Measurements from ENCODE around the gene SPECC1.

SPECC1 gene

GRCh38 chr17:20203018-20203417 lies 193.9 kb downstream of the SPECC1 start:
- DNase-seq (ENCODE audit: low read depth, low spot score): no peak
- H3K4me3 ChIP-seq (ENCODE audit: low read depth, low read length): no peak overlapping the region
- no peak for TF ChIP-seq CTCF (IDR thresholded peaks at IDR 0.05; ENCODE audit: low read depth, low read length)
- in situ Hi-C loops (cut with HindIII; ENCODE audit: low sequenced_read_pairs): no loop called here

GRCh38 chr17:20203761-20204263 lies 194.7 kb downstream of the SPECC1 start:
- DNase-seq (ENCODE audit: low read depth, low spot score): no peak
- in situ Hi-C loops (cut with HindIII; ENCODE audit: low sequenced_read_pairs): no loop called here
- H3K4me3 ChIP-seq (ENCODE audit: low read depth, low read length): no peak overlapping the region
- no peak for TF ChIP-seq CTCF (IDR thresholded peaks at IDR 0.05; ENCODE audit: low read depth, low read length)

- no peak for DNase-seq (ENCODE audit: low read depth, low spot score)
- in situ Hi-C loops (cut with HindIII; ENCODE audit: low sequenced_read_pairs): no loop called here
- TF ChIP-seq CTCF (IDR thresholded peaks at IDR 0.05; ENCODE audit: low read depth, low read length): no peak
- H3K4me3 ChIP-seq (ENCODE audit: low read depth, low read length): no peak overlapping the region
These were observed 196.4 kb downstream of the SPECC1 start for GRCh38 chr17:20205609-20206008.

GRCh38 chr17:20206068-20206467 lies 196.9 kb downstream of the SPECC1 start:
- H3K4me3 ChIP-seq (ENCODE audit: low read depth, low read length): no peak overlapping the region
- DNase-seq (ENCODE audit: low read depth, low spot score): peak; percentile 12
- in situ Hi-C loops (cut with HindIII; ENCODE audit: low sequenced_read_pairs): no loop called here
- no peak for TF ChIP-seq CTCF (IDR thresholded peaks at IDR 0.05; ENCODE audit: low read depth, low read length)

GRCh38 chr17:20206591-20206990 lies 197.4 kb downstream of the SPECC1 start:
- no peak overlapping the region for H3K4me3 ChIP-seq (ENCODE audit: low read depth, low read length)
- DNase-seq (ENCODE audit: low read depth, low spot score): peak; percentile 56
- TF ChIP-seq CTCF (IDR thresholded peaks at IDR 0.05; ENCODE audit: low read depth, low read length): no peak
- in situ Hi-C loops (cut with HindIII; ENCODE audit: low sequenced_read_pairs): no loop called here

- no peak for DNase-seq (ENCODE audit: low read depth, low spot score)
- TF ChIP-seq CTCF (IDR thresholded peaks at IDR 0.05; ENCODE audit: low read depth, low read length): no peak
- in situ Hi-C loops (cut with HindIII; ENCODE audit: low sequenced_read_pairs): no loop called here
- no peak overlapping the region for H3K4me3 ChIP-seq (ENCODE audit: low read depth, low read length)
These were observed 198.3 kb downstream of the SPECC1 start for GRCh38 chr17:20207262-20207985.

Data from astrocyte of the spinal cord (primary cell).